SJSA1 (cell line): ENCODE measurements around the gene MTCL1. TPM values are rescaled to one million over a fixed set of nuclear protein-coding genes. Genes with fewer than 3 reads are reported as not detected.

Experiments
- DNase-seq, 2 experiments: peaks; one replicate each; pipeline ENCODE4 v3.0.0-alpha.2; 2015 to 2020; ENCODE audit warnings: low spot score in 2 of 2, low read depth in 1 of 2
- H3K27ac ChIP-seq: fragments of 250-450 bp; sonication (Bioruptor Pico); 2 replicates; pipeline ENCODE4 v1.5.1; 2020; ENCODE audit warnings: mild to moderate bottlenecking, moderate library complexity
- H3K27me3 ChIP-seq: fragments of 250-450 bp; sonication (Bioruptor Pico); replicated peaks from 2 replicates; pipeline ENCODE4 v1.5.1; 2020; ENCODE audit warnings: mild to moderate bottlenecking, moderate library complexity
- H3K36me3 ChIP-seq: fragments of 250-450 bp; sonication (Bioruptor Pico); 2 replicates; pipeline ENCODE4 v1.5.1; 2020; ENCODE audit warnings: mild to moderate bottlenecking
- H3K4me1 ChIP-seq: fragments of 250-450 bp; sonication (Bioruptor Pico); replicated peaks from 2 replicates; pipeline ENCODE4 v1.6.1; 2021; ENCODE audit warnings: mild to moderate bottlenecking
- H3K4me3 ChIP-seq: fragments of 250-450 bp; sonication (Bioruptor Pico); 2 replicates; pipeline ENCODE4 v1.5.1; 2020; ENCODE audit warnings: mild to moderate bottlenecking
- H3K9me3 ChIP-seq: fragments of 250-450 bp; sonication (Bioruptor Pico); replicated peaks from 2 replicates; pipeline ENCODE4 v1.5.1; 2020; ENCODE audit warnings: mild to moderate bottlenecking
- total RNA-seq: library from RNA; depleted of rRNA; stranded (reverse); fragments of >200 nt; shearing (Covaris generic); gene quantifications from 2 replicates; pipeline ENCODE4 v1.2.3, GENCODE V29; 2014; rRNA removed

Gene MTCL1
- total RNA-seq: 36.7 and 47.7 TPM in 2 replicates

DNA sequence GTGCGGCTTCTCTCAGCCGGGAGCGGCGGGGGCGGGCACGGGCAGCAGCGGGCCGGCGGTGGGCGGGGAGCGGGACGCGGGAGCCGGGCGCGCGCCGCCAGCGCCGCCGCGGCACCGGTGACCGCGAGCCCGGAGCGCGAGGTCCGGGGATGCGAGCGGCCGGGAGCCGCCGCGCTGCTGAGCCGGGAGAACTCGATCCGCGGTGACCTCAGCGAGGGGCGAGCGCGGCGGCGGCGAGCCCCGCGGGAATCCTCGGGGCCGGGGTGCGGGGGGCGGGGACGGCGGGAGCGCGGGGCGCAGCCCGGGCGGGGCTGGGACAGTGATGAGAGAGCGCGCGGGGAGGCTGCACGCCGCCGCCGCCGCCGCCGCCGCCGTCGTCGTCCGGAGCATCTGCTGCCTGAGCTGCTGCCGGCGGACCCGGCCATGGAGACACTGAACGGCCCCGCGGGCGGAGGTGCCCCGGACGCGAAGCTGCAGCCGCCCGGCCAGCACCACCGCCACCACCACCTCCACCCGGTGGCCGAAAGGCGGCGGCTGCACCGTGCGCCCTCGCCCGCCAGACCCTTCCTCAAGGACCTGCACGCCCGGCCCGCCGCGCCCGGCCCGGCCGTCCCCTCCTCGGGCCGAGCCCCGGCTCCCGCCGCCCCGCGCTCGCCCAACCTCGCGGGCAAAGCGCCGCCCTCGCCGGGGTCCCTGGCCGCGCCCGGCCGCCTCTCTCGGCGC, at the start of gene MTCL1:
Gene MTCL1, plus strand, starts transcription at position 319 of the 723 bp plus-strand sequence. Its CDS starts 105 bp downstream, at position 424.
- DNase-seq: peak; percentile 49 to 59
- peak within 1 kb of the TSS; percentile 43 for H3K27ac ChIP-seq
- peaks cover 58% of the 10 kb centered on the region for H3K4me1 ChIP-seq
- peaks cover 41% of the 10 kb centered on the region for H3K36me3 ChIP-seq
- H3K27me3 ChIP-seq: no peaks in the 10 kb centered on the region
- peak within 1 kb of the TSS; percentile 92 for H3K4me3 ChIP-seq
- H3K9me3 ChIP-seq: 0 out of 2 replicates have a peak, but pooled peaks cover 2% of the 10 kb centered on the region

DNA sequence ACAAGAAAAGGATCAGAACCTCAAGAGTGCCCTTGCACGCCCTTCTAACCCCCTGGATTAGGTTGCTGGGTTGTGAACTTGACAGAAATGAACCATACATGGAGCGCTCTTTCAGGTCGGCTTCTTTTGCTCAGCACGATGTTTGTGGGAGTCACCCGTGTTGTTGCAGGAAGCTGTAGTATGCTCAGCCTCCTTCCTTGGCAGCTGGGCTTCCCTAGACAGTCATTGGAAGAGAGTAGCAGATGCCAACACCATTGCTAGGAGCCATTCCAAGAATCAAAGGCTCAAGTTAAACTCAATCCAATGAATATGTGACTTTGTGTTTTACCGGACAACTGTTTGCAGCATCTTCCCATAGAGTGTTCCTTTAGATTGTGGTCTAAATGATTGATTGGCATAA, 49.1 kb upstream of the MTCL1 start:
- Histone ChIP-seq H3K27me3 (no peaks in the 10 kb centered on the region), H3K27ac (no peak overlapping the region), H3K4me1 (peaks cover 9% of the 10 kb centered on the region), H3K36me3 (no peaks in the 10 kb centered on the region), H3K4me3 (no peak overlapping the region), H3K9me3 (no peaks in the 10 kb centered on the region)
- no peak for DNase-seq

DNA sequence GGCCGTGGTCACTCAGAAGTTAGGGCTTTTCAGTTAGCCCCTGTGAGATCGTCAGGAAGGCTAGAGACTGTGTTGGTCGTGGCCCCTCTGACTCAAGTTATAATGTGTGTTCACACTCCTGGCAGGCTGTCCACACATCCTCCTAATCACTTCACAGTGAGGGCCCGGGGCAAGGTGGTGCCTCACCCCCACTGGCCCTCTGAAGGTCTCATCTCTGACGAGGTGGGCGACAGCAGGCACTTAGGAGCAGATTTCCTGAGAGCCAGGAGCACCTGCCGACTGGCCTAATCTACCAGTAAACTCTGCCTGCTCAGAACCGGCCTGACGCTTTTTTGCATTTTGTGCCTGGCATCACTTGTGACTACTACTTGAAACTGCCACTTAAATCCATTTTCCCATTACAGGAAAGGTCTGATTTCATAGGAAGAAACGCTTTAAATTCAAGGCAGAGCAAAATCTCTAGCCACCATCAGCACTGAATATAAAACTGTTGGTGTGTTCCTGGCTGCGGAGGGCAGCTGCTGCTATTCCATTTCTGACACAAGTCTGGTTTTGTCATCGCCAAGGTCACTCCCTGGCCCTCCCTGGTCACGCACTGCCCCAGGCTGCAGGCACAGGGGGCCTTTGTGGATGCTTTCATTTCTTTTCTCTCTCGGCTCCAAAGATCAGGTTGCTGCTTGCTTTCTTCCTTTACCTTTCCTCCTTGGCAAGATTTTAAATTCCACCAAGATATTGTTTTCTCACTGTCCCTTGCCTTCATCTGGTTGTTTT, 48.1 kb upstream of the MTCL1 start:
- Histone ChIP-seq H3K9me3 (no peaks in the 10 kb centered on the region), H3K27ac (no peak overlapping the region)

GRCh38 chr18:8657873-8658470, 47.4 kb upstream of the MTCL1 start:
- no peaks in the 10 kb centered on the region for H3K27me3 ChIP-seq
- H3K9me3 ChIP-seq: no peaks in the 10 kb centered on the region
- H3K27ac ChIP-seq: no peak overlapping the region
- no peak for DNase-seq
- H3K4me1 ChIP-seq: peaks cover 9% of the 10 kb centered on the region
- H3K4me3 ChIP-seq: no peak overlapping the region
- H3K36me3 ChIP-seq: no peaks in the 10 kb centered on the region

More for the DNA sequence above, 48.1 kb upstream of the MTCL1 start:
- Histone ChIP-seq H3K36me3 (no peaks in the 10 kb centered on the region), H3K4me3 (no peak overlapping the region), H3K4me1 (peaks cover 9% of the 10 kb centered on the region), H3K27me3 (no peaks in the 10 kb centered on the region)
- DNase-seq: no peak

GRCh38 chr18:8658858-8659485, 46.4 kb upstream of the MTCL1 start:
- Histone ChIP-seq H3K27me3 (no peaks in the 10 kb centered on the region), H3K27ac (no peak overlapping the region), H3K9me3 (no peaks in the 10 kb centered on the region), H3K36me3 (no peaks in the 10 kb centered on the region), H3K4me1 (peaks cover 9% of the 10 kb centered on the region), H3K4me3 (no peak overlapping the region)
- no peak for DNase-seq

GRCh38 chr18:8659609-8660242, 45.6 kb upstream of the MTCL1 start:
- no peaks in the 10 kb centered on the region for H3K9me3 ChIP-seq
- no peak for DNase-seq
- no peaks in the 10 kb centered on the region for H3K36me3 ChIP-seq
- no peaks in the 10 kb centered on the region for H3K27me3 ChIP-seq
- no peak overlapping the region for H3K27ac ChIP-seq
- peaks cover 9% of the 10 kb centered on the region for H3K4me1 ChIP-seq
- H3K4me3 ChIP-seq: no peak overlapping the region

DNA sequence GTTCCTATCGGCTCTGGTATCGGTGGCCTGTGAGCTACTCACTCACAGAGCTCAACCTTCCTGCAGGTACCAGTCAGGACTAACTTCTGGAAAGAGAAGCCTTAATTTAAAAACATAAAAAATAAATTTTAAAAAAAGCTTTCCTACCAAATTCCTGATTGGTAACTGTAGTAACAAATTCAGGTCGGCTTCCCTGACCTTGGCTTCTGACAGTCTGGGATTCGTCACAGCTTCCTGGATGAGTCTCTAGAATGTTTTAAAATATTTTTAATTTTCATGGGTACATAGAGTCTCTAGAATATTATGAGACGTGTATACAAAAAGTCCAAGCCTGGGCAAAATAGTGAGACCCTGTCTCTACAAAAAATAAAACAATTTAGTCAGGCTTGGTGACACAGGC, 45.0 kb upstream of the MTCL1 start:
- no peaks in the 10 kb centered on the region for H3K9me3 ChIP-seq
- no peaks in the 10 kb centered on the region for H3K27me3 ChIP-seq
- H3K4me3 ChIP-seq: no peak overlapping the region
- no peaks in the 10 kb centered on the region for H3K36me3 ChIP-seq
- peaks cover 11% of the 10 kb centered on the region for H3K4me1 ChIP-seq
- H3K27ac ChIP-seq: no peak overlapping the region
- DNase-seq: no peak

DNA sequence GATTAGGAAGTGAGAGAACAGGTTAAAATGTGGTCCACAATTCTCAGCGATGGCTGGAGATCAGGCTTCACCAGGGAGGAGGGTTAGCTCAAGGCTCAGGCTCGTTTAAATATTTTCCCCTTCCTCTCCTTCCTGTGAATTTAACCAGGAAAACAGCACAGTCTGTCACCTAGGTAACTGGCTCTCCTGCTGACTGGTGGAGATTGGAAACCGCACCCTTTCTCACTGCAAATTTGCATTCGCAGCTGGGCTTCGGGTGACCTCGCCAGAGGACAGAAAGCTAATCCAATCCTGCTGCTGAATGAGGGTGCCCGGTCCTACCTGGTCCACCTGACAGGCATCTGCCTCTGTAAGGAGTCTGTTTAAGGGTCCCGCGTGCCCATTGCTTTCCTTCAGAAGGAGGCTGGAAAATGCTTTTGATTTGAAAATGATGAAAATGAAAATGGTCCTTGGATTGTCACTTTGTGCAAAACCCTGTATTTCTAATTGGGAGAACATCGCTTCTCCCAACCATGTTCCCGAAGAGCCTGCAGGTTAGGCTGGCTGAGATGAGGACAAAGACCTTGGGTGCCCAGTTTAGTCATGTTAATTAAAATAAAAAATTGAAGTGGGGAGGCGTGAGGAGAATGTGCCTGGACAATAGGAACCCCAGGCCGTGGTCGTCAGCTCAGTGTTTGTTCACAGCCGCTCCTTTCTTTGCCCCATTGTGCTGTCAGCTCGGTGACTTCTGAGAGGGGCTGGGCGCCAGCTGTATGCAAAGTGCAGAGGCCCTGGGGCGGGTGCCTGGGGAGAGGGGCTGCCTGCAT, 43.4 kb upstream of the MTCL1 start:
- no peak for DNase-seq
- no peaks in the 10 kb centered on the region for H3K27me3 ChIP-seq
- H3K4me3 ChIP-seq: no peak overlapping the region
- H3K4me1 ChIP-seq: peaks cover 17% of the 10 kb centered on the region
- no peaks in the 10 kb centered on the region for H3K36me3 ChIP-seq
- H3K9me3 ChIP-seq: no peaks in the 10 kb centered on the region
- no peak overlapping the region for H3K27ac ChIP-seq

DNA sequence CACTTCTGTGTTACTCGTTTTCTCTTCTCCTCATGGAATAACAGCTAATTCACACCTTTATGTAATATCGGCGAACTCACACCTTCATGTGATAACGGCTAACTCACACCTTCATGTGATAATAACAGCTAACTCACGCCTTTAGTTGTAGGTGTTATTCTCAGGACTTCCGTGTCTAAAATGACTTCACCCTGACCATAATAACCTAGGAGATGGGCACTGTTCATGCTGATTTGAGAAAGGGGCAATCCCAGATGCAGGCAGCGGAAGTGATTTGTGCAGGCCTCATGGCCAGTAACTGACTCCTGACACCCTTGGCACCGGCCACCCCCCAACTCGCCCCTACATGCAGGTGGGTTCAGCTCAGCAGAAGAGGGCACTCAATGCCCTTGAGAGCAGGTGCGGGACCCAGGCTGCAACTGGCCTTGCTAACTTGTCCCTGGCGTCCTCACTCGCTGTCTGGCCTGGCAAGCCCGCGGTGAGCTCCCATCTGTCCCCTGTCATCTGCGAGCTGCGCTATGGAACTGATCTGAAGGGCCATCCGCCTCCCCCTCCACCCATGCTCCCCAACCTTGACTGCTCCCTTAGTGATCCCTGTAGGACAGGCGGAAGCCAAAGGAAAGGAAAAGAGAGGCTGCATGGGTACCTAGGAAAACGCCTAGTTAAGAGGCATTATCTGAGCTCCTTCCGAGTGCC, 42.6 kb upstream of the MTCL1 start:
- Histone ChIP-seq H3K27me3 (no peaks in the 10 kb centered on the region), H3K4me1 (peaks cover 21% of the 10 kb centered on the region), H3K27ac (no peak overlapping the region), H3K9me3 (no peaks in the 10 kb centered on the region), H3K36me3 (no peaks in the 10 kb centered on the region), H3K4me3 (no peak overlapping the region)
- no peak for DNase-seq

DNA sequence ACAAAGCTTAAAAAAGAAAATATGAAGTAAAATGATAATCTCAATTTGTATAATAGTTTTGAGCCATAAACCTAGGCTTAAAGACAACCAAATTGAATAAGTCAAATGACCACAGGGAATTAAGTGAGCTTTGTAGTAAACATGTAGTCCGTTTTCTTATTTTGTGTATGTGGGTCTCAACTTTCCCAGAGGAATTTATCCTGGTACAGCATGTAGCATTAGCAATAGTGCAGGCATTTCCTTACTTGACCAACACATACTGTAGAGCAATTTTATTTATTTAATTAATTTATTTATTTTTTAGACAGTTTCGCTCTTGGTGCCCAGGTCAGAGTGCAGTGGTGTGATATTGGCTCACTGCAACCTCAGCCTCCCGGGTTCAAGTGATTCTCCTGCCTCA, 37.5 kb upstream of the MTCL1 start:
- Histone ChIP-seq H3K9me3 (no peaks in the 10 kb centered on the region), H3K27ac (no peak overlapping the region; the same call in 1 of the 2 replicates), H3K36me3 (no peaks in the 10 kb centered on the region), H3K4me1 (peaks cover 21% of the 10 kb centered on the region), H3K4me3 (no peak overlapping the region), H3K27me3 (no peaks in the 10 kb centered on the region)
- DNase-seq: no peak

GRCh38 chr18:8668381-8668780, 37.0 kb upstream of the MTCL1 start:
- no peak for DNase-seq
- H3K4me1 ChIP-seq: peaks cover 27% of the 10 kb centered on the region
- H3K9me3 ChIP-seq: no peaks in the 10 kb centered on the region

DNA sequence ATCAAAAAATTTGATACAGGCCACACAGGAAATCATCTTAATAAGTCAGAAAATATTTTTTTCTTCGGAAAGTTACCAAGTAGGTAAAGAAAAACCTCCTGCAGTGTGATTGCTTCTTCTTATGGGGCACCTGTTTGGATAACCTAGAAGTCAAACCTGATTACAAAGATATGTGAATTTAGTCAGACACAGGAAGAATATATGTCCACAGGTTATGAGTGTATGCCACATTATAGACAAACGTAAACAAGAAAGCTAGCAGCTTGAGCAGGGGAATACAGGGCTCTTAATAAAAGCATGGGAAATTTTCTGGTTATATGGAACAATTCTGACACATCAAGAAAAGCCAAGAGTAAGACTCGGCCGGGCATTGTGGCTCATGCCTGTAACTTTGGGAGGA, 35.8 kb upstream of the MTCL1 start:
- Histone ChIP-seq H3K36me3 (no peaks in the 10 kb centered on the region), H3K27me3 (no peaks in the 10 kb centered on the region), H3K4me3 (no peak overlapping the region), H3K27ac (no peak overlapping the region), H3K4me1 (peaks cover 35% of the 10 kb centered on the region), H3K9me3 (no peaks in the 10 kb centered on the region)
- DNase-seq: no peak

More at GRCh38 chr18:8668381-8668780, 37.0 kb upstream of the MTCL1 start:
- H3K27ac ChIP-seq: no peak overlapping the region
- H3K27me3 ChIP-seq: no peaks in the 10 kb centered on the region
- no peaks in the 10 kb centered on the region for H3K36me3 ChIP-seq
- H3K4me3 ChIP-seq: no peak overlapping the region
